ENCODE measurements around the gene ZNF777. TPM values are rescaled to one million over a fixed set of nuclear protein-coding genes. Genes with fewer than 3 reads are reported as not detected.

The ZNF777 gene
- total and polyA plus RNA-seq, 11 donors, result 6.5 to 10.7 (median 7.5) TPM

DNA sequence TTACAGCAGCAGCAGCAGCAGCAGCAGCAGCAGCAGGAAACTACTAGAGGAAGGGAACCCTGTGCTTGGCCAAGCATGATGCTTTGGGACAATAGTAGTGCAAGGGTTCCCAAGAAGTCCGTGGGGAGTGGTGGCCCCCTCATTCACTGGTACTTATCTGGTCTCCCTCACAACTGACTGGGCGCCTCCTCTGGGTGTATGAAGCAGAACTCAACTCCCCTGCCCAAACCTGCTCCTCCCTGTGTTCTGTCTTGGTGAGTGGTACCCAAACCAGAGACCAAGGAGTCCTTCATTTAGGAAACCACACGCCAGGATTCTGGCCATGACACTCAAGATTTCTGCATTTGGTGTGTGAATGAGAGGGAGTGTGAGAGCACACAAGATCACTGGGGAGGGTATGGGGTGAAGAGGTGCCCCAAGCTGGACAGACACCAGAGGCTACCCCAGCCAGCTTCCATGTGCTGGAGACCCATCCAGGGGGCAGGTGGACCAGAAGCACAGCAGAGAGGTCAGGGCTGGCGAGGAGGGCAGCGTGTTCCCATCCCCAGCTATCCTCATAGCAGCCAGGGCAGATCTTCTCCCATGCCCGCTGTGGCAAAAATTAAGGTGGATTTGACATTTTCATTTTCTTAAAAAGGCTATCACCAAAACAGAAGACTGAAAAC lies 10.6 kb upstream of the ZNF777 start:
- ATAC-seq (no peak), DNase-seq (no peak)
- intact Hi-C loops (cut with DNase I), result no loop called here
- 95 to 99% (median 98%) methylated on average over 6 of the region's 6 CpGs for WGBS, 4 donors
- H3K36me3 ChIP-seq, result peaks cover 2 to 50% (median 42%) of the 10 kb centered on the region in 9 donors
- H3K4me1 ChIP-seq, result no peaks in the 10 kb centered on the region
- no peak overlapping the region for H3K27ac ChIP-seq
- no peak overlapping the region for H3K4me3 ChIP-seq
- H3K9me3 ChIP-seq, result peaks cover 0 to 8% (median 0%) of the 10 kb centered on the region in 12 donors
- TF ChIP-seq CTCF (IDR thresholded peaks at IDR 0.05), result no peak
- no peak for TF ChIP-seq POLR2A (IDR thresholded peaks at IDR 0.05)
- no peaks in the 10 kb centered on the region for H3K27me3 ChIP-seq

DNA sequence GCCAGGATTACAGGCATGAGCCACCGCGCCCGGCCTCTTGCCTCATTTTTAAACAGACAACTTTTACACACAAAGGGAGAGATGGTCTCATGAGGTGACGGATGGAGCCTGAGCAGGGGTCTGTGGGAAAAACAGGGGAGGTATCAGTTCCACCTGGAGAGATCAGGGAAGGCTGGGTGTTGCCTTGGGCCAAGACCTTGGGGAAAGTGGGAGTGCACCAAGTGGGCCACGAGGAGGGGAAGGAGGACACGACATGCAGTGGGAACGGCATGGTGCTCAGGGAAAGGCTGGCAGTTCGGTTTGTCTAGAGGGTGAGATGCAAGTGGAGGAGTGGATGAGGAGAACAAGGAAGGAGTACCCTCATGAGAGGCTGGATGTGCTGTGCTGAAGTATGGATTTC lies 8.9 kb upstream of the ZNF777 start:
- Histone ChIP-seq H3K27ac (no peak overlapping the region), H3K9me3 (peaks cover 0 to 8% (median 0%) of the 10 kb centered on the region in 12 donors), H3K36me3 (peaks cover 2 to 34% (median 26%) of the 10 kb centered on the region in 9 donors), H3K4me1 (no peaks in the 10 kb centered on the region), H3K4me3 (no peak overlapping the region), H3K27me3 (peaks cover 0 to 3% (median 0%) of the 10 kb centered on the region in 9 donors)
- ATAC-seq (no peak), DNase-seq (no peak)
- WGBS, 4 donors, result 91 to 95% (median 93%) methylated on average over 8 of the region's 8 CpGs
- TF ChIP-seq POLR2A (IDR thresholded peaks at IDR 0.05), result no peak
- TF ChIP-seq CTCF (IDR thresholded peaks at IDR 0.05), result no peak
- intact Hi-C loops (cut with DNase I), result loop anchor here in 1 of 10 donors (10.0 kb wide), 1 partner anchor 135 kb away; no protein-coding TSS in a partner anchor

GRCh38 chr7:149468208-149468607 lies 7.3 kb upstream of the ZNF777 start:
- Histone ChIP-seq H3K27ac (no peak overlapping the region), H3K4me1 (no peaks in the 10 kb centered on the region), H3K9me3 (peaks cover 0 to 8% (median 0%) of the 10 kb centered on the region in 12 donors), H3K4me3 (no peak overlapping the region), H3K36me3 (peaks cover 0 to 18% (median 10%) of the 10 kb centered on the region in 9 donors), H3K27me3 (peaks cover 0 to 4% (median 0%) of the 10 kb centered on the region in 9 donors)
- TF ChIP-seq CTCF (IDR thresholded peaks at IDR 0.05), result no peak
- no peak for TF ChIP-seq POLR2A (IDR thresholded peaks at IDR 0.05)
- WGBS, 4 donors, result 71 to 77% (median 75%) methylated on average over 5 of the region's 5 CpGs
- ATAC-seq (no peak), DNase-seq (no peak)
- intact Hi-C loops (cut with DNase I), result loop anchor here in 1 of 10 donors (10.0 kb wide), 1 partner anchor 137 kb away; no protein-coding TSS in a partner anchor

- no peak for DNase-seq
- Histone ChIP-seq H3K4me3 (no peak overlapping the region), H3K9me3 (peaks cover 0 to 8% (median 0%) of the 10 kb centered on the region in 12 donors), H3K27ac (no peak overlapping the region), H3K36me3 (peaks cover 0 to 10% (median 2%) of the 10 kb centered on the region in 9 donors), H3K27me3 (peaks cover 0 to 4% (median 0%) of the 10 kb centered on the region in 9 donors), H3K4me1 (no peaks in the 10 kb centered on the region)
- no peak for TF ChIP-seq CTCF (IDR thresholded peaks at IDR 0.05)
- TF ChIP-seq POLR2A (IDR thresholded peaks at IDR 0.05), result no peak
- ATAC-seq, result no peak
- WGBS, 4 donors, result 73 to 95% (median 91%) methylated on average over 1 of the region's 1 CpG
- intact Hi-C loops (cut with DNase I), result loop anchor here in 1 of 10 donors (10.0 kb wide), 1 partner anchor 137 kb away; no protein-coding TSS in a partner anchor
These were observed 6.5 kb upstream of the ZNF777 start for GRCh38 chr7:149467321-149467859.

All from heart left ventricle (tissue), 16 donors.